ENCODE results near the gene MYL3. TPM values are rescaled to one million over a fixed set of nuclear protein-coding genes. Genes with fewer than 3 reads are reported as not detected.

Gene MYL3
- polyA plus RNA-seq, 1 experiment, result not detected

GRCh38 chr3:46843508-46843907 is 19.7 kb downstream of the MYL3 start:
- POLR2A ChIA-PET, result no interaction called here
- CTCF ChIA-PET, result interaction anchor here (0.6 kb wide), 1 partner anchor 51 kb away, joined by 3 read pairs; no protein-coding TSS in a partner anchor

GRCh38 chr3:46840491-46840890 is 22.8 kb downstream of the MYL3 start:
- peaks cover 3% of the 10 kb centered on the region for H3K9me3 ChIP-seq (ENCODE audit: control insufficient read depth, insufficient read depth, low read length)
- ChIA-PET CTCF (interaction anchor here (0.6 kb wide), 1 partner anchor 48 kb away, joined by 3 read pairs; no protein-coding TSS in a partner anchor), POLR2A (no interaction called here)
- peaks cover 2% of the 10 kb centered on the region for H3K27me3 ChIP-seq (ENCODE audit: control insufficient read depth, insufficient read depth, low read length)
- no peak overlapping the region for H3K4me3 ChIP-seq (ENCODE audit: low read depth, low read length)
- no peak for DNase-seq (ENCODE audit: low read depth, low spot score)
- TF ChIP-seq CTCF (IDR thresholded peaks at IDR 0.05; ENCODE audit: low read depth, low read length), result no peak
- no peak overlapping the region for H3K27ac ChIP-seq (ENCODE audit: low read depth, low read length)

More at GRCh38 chr3:46843508-46843907, 19.7 kb downstream of the MYL3 start:
- peaks cover 2% of the 10 kb centered on the region for H3K27me3 ChIP-seq (ENCODE audit: control insufficient read depth, insufficient read depth, low read length)
- H3K27ac ChIP-seq (ENCODE audit: low read depth, low read length), result no peak overlapping the region
- H3K9me3 ChIP-seq (ENCODE audit: control insufficient read depth, insufficient read depth, low read length), result peaks cover 3% of the 10 kb centered on the region
- no peak for TF ChIP-seq CTCF (IDR thresholded peaks at IDR 0.05; ENCODE audit: low read depth, low read length)
- H3K4me3 ChIP-seq (ENCODE audit: low read depth, low read length), result no peak overlapping the region
- no peak for DNase-seq (ENCODE audit: low read depth, low spot score)

- ChIA-PET POLR2A (no interaction called here), CTCF (no interaction called here)
- TF ChIP-seq CTCF (IDR thresholded peaks at IDR 0.05; ENCODE audit: low read depth, low read length), result no peak
- Histone ChIP-seq H3K27ac (ENCODE audit: low read depth, low read length) (no peak overlapping the region), H3K4me3 (ENCODE audit: low read depth, low read length) (no peak overlapping the region), H3K9me3 (ENCODE audit: control insufficient read depth, insufficient read depth, low read length) (peaks cover 8% of the 10 kb centered on the region), H3K27me3 (ENCODE audit: control insufficient read depth, insufficient read depth, low read length) (no peaks in the 10 kb centered on the region)
- no peak for DNase-seq (ENCODE audit: low read depth, low spot score)
These were observed 24.9 kb downstream of the MYL3 start for GRCh38 chr3:46838301-46838700.

GRCh38 chr3:46835491-46835890 is 27.8 kb downstream of the MYL3 start:
- ChIA-PET POLR2A (no interaction called here), CTCF (no interaction called here)
- Histone ChIP-seq H3K9me3 (ENCODE audit: control insufficient read depth, insufficient read depth, low read length) (peaks cover 8% of the 10 kb centered on the region; the same call in 1 of the 2 replicates), H3K4me3 (ENCODE audit: low read depth, low read length) (no peak overlapping the region), H3K27me3 (ENCODE audit: control insufficient read depth, insufficient read depth, low read length) (no peaks in the 10 kb centered on the region), H3K27ac (ENCODE audit: low read depth, low read length) (no peak overlapping the region)
- no peak for TF ChIP-seq CTCF (IDR thresholded peaks at IDR 0.05; ENCODE audit: low read depth, low read length)
- no peak for DNase-seq (ENCODE audit: low read depth, low spot score)

- no peaks in the 10 kb centered on the region for H3K27me3 ChIP-seq (ENCODE audit: control insufficient read depth, insufficient read depth, low read length)
- no peak for TF ChIP-seq CTCF (IDR thresholded peaks at IDR 0.05; ENCODE audit: low read depth, low read length)
- ChIA-PET CTCF (no interaction called here), POLR2A (no interaction called here)
- no peak for DNase-seq (ENCODE audit: low read depth, low spot score)
- no peak overlapping the region for H3K4me3 ChIP-seq (ENCODE audit: low read depth, low read length)
- peaks cover 6% of the 10 kb centered on the region; the same call in 1 of the 2 replicates for H3K9me3 ChIP-seq (ENCODE audit: control insufficient read depth, insufficient read depth, low read length)
- no peak overlapping the region for H3K27ac ChIP-seq (ENCODE audit: low read depth, low read length)
These were observed 28.2 kb downstream of the MYL3 start for GRCh38 chr3:46835054-46835453.

Data from AG04450 (cell line).